ENCODE results near the gene ANKRD31.

DNA sequence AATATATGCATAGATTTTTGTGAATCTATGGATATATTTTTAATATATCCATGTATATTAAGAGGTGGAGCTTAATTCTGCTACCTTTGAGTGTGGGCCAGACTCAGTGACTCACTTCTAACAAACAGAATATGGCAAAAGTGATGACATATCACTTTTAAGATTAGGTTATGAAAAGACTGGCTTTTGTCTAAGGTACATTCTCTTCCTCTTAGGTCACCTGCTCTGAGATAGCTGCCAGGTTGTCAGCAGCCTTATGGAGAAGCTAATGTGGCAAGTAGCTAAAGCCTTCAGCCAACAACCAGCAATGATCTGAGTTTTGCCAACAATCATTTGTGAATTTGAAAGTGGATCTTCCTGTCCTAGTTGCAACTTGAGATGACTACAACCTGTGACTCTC is 83.8 kb downstream of the ANKRD31 start:
- TF ChIP-seq POLR2AphosphoS5 (IDR thresholded peaks at IDR 0.05; ENCODE audit: low read depth, low read length) (no peak), FOXP2 (optimal IDR thresholded peaks at IDR 0.05; ENCODE audit: borderline replicate concordance, extremely low read depth, extremely low read length, insufficient read depth) (no peak)
- TF ChIP-seq, protein P1, sequence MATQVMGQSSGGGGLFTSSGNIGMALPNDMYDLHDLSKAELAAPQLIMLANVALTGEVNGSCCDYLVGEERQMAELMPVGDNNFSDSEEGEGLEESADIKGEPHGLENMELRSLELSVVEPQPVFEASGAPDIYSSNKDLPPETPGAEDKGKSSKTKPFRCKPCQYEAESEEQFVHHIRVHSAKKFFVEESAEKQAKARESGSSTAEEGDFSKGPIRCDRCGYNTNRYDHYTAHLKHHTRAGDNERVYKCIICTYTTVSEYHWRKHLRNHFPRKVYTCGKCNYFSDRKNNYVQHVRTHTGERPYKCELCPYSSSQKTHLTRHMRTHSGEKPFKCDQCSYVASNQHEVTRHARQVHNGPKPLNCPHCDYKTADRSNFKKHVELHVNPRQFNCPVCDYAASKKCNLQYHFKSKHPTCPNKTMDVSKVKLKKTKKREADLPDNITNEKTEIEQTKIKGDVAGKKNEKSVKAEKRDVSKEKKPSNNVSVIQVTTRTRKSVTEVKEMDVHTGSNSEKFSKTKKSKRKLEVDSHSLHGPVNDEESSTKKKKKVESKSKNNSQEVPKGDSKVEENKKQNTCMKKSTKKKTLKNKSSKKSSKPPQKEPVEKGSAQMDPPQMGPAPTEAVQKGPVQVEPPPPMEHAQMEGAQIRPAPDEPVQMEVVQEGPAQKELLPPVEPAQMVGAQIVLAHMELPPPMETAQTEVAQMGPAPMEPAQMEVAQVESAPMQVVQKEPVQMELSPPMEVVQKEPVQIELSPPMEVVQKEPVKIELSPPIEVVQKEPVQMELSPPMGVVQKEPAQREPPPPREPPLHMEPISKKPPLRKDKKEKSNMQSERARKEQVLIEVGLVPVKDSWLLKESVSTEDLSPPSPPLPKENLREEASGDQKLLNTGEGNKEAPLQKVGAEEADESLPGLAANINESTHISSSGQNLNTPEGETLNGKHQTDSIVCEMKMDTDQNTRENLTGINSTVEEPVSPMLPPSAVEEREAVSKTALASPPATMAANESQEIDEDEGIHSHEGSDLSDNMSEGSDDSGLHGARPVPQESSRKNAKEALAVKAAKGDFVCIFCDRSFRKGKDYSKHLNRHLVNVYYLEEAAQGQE (IDR thresholded peaks at IDR 0.05; ENCODE audit: insufficient read depth in 1 of 2, low read depth in 2 of 2, low read length in 2 of 2), result no peak
